ENCODE results near the gene TNIP2.

Gene TNIP2

GRCh38 chr4:2803624-2804448 is 47.7 kb upstream of the TNIP2 start (continued):
- TF ChIP-seq BCL11A (tag by site-specific recombination; IDR thresholded peaks at IDR 0.05; ENCODE audit: low read depth) = no peak
- TF ChIP-seq, protein P1, sequence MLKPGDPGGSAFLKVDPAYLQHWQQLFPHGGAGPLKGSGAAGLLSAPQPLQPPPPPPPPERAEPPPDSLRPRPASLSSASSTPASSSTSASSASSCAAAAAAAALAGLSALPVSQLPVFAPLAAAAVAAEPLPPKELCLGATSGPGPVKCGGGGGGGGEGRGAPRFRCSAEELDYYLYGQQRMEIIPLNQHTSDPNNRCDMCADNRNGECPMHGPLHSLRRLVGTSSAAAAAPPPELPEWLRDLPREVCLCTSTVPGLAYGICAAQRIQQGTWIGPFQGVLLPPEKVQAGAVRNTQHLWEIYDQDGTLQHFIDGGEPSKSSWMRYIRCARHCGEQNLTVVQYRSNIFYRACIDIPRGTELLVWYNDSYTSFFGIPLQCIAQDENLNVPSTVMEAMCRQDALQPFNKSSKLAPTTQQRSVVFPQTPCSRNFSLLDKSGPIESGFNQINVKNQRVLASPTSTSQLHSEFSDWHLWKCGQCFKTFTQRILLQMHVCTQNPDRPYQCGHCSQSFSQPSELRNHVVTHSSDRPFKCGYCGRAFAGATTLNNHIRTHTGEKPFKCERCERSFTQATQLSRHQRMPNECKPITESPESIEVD (tag by site-specific recombination; IDR thresholded peaks at IDR 0.05) = no peak
- TF ChIP-seq ZNF202 (tag by site-specific recombination; IDR thresholded peaks at IDR 0.05; ENCODE audit: borderline replicate concordance) = no peak
- no peak for TF ChIP-seq GLI2 (tag by site-specific recombination; IDR thresholded peaks at IDR 0.05; ENCODE audit: borderline replicate concordance, low read depth)
- TF ChIP-seq SP2 (tag by site-specific recombination; IDR thresholded peaks at IDR 0.05) = no peak
- no peak for TF ChIP-seq ZNF449 (tag by site-specific recombination; IDR thresholded peaks at IDR 0.05)
- no peak for TF ChIP-seq ZNF48 (tag by site-specific recombination; IDR thresholded peaks at IDR 0.05)
- TF ChIP-seq ZBTB17 (tag by site-specific recombination; IDR thresholded peaks at IDR 0.05) = no peak
- no peak for TF ChIP-seq ZNF843 (tag by site-specific recombination; IDR thresholded peaks at IDR 0.05)
- TF ChIP-seq, protein P2, sequence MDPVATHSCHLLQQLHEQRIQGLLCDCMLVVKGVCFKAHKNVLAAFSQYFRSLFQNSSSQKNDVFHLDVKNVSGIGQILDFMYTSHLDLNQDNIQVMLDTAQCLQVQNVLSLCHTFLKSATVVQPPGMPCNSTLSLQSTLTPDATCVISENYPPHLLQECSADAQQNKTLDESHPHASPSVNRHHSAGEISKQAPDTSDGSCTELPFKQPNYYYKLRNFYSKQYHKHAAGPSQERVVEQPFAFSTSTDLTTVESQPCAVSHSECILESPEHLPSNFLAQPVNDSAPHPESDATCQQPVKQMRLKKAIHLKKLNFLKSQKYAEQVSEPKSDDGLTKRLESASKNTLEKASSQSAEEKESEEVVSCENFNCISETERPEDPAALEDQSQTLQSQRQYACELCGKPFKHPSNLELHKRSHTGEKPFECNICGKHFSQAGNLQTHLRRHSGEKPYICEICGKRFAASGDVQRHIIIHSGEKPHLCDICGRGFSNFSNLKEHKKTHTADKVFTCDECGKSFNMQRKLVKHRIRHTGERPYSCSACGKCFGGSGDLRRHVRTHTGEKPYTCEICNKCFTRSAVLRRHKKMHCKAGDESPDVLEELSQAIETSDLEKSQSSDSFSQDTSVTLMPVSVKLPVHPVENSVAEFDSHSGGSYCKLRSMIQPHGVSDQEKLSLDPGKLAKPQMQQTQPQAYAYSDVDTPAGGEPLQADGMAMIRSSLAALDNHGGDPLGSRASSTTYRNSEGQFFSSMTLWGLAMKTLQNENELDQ (tag by site-specific recombination; IDR thresholded peaks at IDR 0.05; ENCODE audit: low read depth) = no peak
- TF ChIP-seq, protein P3, sequence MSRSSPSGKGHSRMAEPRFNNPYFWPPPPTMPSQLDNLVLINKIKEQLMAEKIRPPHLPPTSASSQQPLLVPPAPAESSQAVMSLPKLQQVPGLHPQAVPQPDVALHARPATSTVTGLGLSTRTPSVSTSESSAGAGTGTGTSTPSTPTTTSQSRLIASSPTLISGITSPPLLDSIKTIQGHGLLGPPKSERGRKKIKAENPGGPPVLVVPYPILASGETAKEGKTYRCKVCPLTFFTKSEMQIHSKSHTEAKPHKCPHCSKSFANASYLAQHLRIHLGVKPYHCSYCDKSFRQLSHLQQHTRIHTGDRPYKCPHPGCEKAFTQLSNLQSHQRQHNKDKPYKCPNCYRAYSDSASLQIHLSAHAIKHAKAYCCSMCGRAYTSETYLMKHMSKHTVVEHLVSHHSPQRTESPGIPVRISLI (tag by site-specific recombination; IDR thresholded peaks at IDR 0.05) = no peak
- no peak for TF ChIP-seq RBAK (tag by site-specific recombination; IDR thresholded peaks at IDR 0.05)
- TF ChIP-seq ZNF280D (tag by site-specific recombination; IDR thresholded peaks at IDR 0.05) = 0 out of 2 replicates have a peak, but pooled peaks have one; percentile 33
- no peak for TF ChIP-seq GLIS1 (tag by site-specific recombination; IDR thresholded peaks at IDR 0.05)
- TF ChIP-seq, protein P4, sequence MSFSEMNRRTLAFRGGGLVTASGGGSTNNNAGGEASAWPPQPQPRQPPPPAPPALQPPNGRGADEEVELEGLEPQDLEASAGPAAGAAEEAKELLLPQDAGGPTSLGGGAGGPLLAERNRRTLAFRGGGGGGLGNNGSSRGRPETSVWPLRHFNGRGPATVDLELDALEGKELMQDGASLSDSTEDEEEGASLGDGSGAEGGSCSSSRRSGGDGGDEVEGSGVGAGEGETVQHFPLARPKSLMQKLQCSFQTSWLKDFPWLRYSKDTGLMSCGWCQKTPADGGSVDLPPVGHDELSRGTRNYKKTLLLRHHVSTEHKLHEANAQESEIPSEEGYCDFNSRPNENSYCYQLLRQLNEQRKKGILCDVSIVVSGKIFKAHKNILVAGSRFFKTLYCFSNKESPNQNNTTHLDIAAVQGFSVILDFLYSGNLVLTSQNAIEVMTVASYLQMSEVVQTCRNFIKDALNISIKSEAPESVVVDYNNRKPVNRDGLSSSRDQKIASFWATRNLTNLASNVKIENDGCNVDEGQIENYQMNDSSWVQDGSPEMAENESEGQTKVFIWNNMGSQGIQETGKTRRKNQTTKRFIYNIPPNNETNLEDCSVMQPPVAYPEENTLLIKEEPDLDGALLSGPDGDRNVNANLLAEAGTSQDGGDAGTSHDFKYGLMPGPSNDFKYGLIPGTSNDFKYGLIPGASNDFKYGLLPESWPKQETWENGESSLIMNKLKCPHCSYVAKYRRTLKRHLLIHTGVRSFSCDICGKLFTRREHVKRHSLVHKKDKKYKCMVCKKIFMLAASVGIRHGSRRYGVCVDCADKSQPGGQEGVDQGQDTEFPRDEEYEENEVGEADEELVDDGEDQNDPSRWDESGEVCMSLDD (tag by site-specific recombination; IDR thresholded peaks at IDR 0.05) = no peak
- no peak for TF ChIP-seq ZNF548 (tag by site-specific recombination; IDR thresholded peaks at IDR 0.05)
